Bone marrow (tissue), 2 donors: ENCODE results near the gene SIGLECL1.
A peak's percentile ranks its signal among the peaks of the same experiment; 100 is the strongest.

Experiments
- DNase-seq, 2 donors: peaks; one replicate each; lab custom pipeline; 2025; lab: John Stamatoyannopoulos, UW

Gene SIGLECL1

GRCh38 chr19:51250786-51251467, at the start of gene SIGLECL1:
Gene SIGLECL1 (plus strand): TSS chr19:51251080. CDS start chr19:51264073, 12,993 bp downstream.
- no peak for DNase-seq

DNA sequence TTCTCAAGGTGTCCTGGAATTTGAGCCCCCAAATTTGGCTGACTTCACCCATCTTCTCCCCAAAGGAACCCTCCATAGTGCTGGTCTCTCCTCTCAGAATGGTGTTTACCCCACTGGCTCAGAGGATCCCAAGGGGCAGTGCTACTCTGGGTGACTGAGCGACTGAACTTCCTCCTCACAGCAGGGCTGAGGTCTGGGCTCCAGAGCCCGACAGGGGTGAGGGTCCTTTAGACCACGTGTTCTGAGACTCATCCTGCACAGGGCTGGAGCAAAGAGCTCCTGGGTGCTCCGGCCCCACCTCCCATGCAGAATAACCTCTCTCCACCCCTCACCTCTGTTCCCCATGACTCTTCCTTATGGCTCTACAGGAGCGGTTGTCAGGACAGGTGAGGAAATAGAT, 49.2 kb upstream of the SIGLECL1 start:
- no peak for DNase-seq

- peak in 1 of 2 donors; percentile 33 for DNase-seq
Measured at GRCh38 chr19:51203916-51204315, 47.0 kb upstream of the SIGLECL1 start.

DNA sequence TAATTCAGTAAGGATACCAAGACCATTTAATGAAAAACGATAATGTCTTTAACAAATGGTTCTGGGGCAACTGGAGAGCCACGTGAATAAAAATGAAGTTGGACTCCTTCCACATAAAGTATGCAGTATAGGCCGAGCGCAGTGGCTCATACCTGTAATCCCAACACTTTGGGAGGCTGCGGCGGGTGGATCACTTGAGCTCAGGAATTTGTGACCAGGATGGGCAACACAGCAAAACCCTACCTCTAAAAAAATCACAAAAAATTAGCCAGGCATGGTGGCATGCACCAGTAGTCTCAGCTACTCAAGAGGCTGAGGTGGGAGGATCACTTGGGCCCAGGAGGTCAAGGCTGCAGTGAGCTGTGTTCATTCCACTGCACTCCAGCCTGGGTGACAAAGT, 46.6 kb upstream of the SIGLECL1 start:
- DNase-seq: no peak

DNA sequence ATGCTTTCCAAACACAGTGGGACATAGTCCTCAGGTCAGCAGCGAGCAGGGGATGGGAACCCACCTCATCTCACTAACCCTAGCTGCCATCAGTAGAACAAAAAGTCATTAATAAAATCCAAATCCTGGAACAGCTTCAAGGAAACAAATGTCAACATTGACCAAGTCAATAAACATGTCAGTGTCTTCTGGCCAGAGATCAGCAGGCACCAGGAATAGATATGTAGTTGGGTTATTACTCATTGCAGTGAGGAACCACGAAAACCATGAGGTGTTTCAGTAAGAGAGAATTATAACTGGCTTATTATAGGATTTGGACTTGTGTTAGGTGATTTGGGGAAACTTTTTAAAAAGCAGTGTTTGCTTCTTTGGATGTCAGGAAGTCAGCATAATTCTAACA, 43.1 kb upstream of the SIGLECL1 start:
- no peak for DNase-seq

DNA sequence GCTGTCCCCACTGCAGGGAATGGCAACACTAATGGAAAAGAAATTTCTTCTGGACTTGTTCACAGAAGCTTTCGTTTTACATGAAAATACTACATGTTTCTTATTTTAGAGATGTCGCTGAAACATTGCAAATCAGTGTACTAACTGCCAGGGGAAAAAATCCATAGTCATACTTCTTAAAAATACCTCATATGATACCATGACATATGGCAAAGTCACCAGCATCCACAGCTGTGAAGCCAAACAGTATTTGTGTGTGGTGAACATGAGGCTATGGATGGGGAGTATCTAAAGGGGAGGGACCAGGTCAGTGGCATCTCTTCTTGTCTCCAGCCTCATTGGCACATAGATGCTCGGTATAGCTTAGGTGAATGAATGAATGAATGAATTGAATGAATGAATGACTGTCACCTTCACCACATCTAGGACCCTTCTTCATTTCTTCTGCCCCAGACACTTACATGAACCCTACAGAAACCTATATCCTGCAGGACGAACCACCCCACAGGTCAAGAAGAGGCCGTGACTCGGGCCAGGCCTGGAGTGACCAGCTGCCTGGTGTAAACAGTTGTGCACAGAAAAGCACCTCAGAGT, 40.6 kb upstream of the SIGLECL1 start:
- DNase-seq: no peak

DNA sequence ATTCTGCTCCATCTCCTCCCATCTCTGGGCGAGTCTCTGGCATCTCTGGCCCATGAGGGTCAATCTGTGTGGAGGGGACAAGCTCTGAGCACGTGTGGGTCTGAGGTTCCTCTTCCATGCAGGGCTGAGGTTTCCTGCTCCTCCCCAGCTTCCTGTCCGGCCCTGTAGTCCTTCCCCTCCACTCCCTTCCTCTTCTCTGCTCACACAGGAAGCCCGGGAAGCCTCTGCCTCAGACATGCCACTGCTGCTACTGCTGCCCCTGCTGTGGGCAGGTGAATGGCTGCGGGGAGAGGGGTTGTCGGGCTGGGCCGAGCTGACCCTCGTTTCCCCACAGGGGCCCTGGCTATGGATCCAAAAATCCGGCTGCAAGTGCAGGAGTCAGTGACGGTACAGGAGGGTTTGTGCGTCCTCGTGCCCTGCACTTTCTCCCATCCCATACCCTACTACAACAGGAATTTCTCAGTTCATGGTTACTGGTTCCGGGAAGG, 40.0 kb upstream of the SIGLECL1 start:
- peak in 1 of 2 donors; percentile 6 for DNase-seq

DNA sequence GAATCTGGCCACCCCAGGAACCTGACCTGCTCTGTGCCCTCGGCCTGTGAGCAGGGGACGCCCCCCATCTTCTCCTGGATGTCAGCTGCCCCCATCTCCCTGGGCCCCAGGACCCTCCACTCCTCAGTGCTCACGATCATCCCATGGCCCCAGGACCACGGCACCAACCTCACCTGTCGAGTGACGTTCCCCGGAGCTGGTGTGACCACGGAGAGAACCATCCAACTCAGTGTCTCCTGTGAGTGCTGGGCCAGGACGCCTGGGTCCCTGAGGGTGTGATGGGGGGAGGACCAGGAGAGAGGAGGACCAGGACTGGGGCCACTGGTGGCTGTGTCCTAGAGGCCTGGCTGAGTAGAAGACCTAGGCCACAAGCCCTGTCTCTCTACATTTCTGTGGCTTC, 39.0 kb upstream of the SIGLECL1 start:
- no peak for DNase-seq

- peak in 1 of 2 donors; percentile 80 for DNase-seq
Measured at GRCh38 chr19:51219307-51219706, 31.6 kb upstream of the SIGLECL1 start.

GRCh38 chr19:51219971-51220370, 30.9 kb upstream of the SIGLECL1 start:
- no peak for DNase-seq

- no peak for DNase-seq
Measured at GRCh38 chr19:51220996-51221395, 29.9 kb upstream of the SIGLECL1 start.

DNA sequence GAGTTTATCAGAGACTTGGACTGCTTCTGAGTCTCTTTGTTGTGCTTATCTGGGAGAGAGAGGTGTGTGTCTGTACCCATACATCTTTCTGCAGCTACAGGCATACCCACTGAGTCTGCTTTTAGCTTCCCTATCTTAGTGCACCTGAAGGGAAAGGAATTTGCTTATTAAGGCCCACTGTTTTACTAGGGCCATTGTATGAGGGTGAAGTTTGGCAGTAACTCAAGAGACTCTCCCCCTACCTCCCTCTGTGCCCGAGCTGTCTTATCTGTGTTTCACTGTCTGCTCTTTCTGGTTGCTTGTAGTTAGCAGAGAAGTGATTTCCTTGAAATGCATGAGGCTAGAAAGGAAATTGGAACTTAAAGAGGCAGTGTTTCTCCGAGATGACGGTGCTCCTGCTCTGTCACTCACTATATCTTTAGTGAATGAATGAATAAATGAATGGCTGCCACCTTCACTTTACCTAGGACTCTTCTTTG, 26.7 kb upstream of the SIGLECL1 start:
- no peak for DNase-seq

GRCh38 chr19:51224898-51225393, 25.9 kb upstream of the SIGLECL1 start, which contains the start of gene CD33:
Gene CD33 (plus strand): TSS chr19:51225080. CDS start chr19:51225119, 39 bp downstream.
- DNase-seq: peak in 1 of 2 donors; percentile 22

DNA sequence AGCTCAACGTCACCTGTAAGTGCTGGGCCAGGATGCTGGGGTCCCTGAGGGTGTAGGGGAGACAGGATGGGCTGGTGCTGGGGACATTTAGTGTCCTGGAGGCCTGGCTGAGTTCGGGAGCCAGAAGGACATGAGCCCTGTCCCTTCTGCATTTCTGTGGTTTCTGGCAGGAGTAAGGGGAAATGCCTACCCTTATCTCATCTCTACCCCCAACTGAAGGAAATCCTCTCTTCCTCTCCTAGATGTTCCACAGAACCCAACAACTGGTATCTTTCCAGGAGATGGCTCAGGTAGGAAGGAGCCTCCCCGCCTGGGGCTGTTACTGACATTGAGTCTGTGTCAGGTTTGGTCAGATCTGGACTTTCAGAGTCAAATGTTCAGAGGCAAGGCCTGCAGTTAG, 24.8 kb upstream of the SIGLECL1 start:
- DNase-seq: no peak

DNA sequence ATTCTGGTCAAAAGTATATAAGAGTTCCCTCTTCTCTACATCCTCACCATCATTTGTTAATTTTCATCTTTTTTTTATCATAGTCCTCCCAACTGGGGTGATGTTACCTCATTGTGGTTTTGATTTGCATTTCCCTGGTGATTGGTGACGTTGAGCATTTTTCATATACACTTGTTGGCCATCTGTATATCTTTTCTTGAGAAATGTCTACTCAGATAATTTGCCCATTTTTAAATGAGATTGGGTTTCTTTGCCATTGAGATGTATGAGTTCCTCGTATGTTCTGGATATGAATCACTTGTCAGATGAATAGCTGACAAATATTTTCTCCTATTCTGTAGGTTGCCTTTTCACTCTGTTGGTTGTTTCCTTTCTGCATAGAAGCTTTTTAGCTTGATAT, 23.6 kb upstream of the SIGLECL1 start:
- no peak for DNase-seq

DNA sequence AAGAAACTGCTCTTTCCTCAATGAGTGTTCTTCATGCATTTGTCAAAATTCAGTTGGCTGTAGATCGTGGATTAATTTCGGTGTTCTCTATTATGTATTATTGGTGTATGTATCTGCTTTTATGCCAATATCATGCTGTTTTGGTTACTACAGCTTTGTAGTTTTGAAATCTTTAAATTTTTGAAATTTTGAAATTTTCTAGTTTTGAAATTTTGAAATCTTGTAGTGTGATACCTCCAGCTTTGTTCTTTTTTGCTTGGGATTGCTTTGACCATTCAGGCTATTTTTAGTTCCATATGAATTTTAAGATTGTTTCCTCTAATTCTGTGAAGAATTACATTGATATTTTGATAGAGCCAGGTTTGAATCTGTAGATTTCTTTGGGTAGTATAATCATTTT, 22.9 kb upstream of the SIGLECL1 start:
- DNase-seq: no peak

- no peak for DNase-seq
Measured at GRCh38 chr19:51240866-51241265, 10.0 kb upstream of the SIGLECL1 start.

DNA sequence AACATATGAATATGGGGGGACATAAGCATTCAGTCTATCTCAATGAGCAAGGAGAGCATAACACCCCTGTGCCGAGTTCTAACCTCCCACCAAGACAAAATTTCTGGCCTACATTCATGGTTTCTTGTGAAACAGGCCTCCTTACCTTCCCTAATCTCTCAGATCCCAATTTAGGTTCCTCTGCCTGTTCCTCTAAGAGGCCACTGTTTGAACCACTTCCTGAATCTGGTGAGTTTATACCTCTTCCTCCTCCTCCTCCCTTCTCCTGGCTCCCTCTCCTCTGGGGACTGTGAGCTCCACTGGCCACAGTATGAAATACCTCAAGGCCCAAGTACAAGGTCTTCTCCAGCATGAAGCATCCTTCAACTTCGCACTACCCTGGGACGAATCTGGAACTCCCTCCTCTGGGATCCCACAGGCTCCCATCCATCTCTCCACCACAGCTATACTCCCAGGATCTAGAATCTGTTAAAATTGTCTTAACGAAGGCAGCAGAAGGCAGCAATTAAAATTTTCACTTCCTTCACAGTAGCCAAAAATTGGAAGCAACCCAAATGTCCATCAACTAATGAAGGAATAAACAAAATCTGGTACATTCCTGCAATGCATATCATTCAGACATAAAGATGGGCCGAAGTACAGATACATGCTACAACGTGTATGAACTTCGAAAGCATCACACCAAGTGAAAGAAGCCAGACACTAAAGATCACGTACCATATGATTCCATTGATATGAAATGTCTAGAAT, 7.8 kb upstream of the SIGLECL1 start:
- peak in 1 of 2 donors; percentile 8 for DNase-seq

DNA sequence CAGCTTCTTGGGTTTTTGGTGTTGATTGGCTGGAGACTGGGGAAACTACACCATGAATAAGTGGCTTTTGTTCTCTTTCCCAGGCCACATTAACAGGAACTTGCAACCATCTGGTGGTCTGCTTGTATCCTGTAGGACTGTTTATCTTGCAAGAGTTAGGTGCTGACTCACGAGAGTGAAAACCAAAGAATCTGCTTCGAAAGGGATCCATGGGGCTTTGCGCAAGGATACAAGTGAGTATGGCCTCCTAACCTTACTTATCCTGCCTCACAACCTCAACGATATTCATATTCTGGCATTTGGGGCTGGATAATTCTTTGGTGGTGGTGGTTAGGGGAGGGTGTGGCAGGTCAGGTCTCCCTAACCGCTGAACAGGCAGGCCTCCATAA, 4.7 kb upstream of the SIGLECL1 start:
- DNase-seq: peak; percentile 12 to 94

DNA sequence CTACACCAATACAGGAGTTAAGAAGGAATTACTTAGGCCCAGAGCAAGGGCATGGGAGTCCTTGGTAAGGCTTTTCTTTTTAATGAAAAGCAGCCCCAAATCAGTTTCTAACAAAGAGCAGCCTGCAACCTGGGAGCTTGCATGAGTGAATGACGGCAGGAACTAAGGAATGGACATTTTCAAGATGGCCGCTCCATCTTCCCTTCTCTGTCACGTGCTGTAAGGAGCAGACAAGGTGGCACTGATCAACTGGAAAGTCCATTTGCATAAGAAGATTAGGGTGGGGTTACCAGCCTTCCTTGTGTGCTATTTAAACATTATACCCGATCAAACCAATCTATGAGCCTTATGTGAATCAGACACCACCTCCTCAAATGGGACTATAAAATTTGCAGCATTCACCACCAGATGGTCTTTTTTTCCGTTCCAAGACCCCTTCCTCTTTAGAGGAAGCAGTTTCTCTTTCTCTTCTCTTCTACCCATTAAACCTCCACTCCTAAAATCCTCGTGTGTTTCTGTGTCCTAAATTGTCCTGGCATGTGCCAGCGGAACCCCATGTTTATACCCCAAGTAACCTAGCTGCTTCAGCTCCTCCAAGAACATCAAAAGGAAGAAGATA, 2.8 kb upstream of the SIGLECL1 start:
- peak in 1 of 2 donors; percentile 14 for DNase-seq

GRCh38 chr19:51251468-51251820, 564 bp downstream of the SIGLECL1 start:
- no peak for DNase-seq
